GM21526 (cell line): Measurements from ENCODE around the gene PSMB5.

Source experiments
- ATAC-seq: cut with Tn5 transposase; IDR thresholded peaks from one replicate; pipeline ENCODE4 v1.9.1; 2021; ENCODE audit warnings: moderate library complexity; ENCODE audit not compliant: unreplicated experiment, low FRiP score

The PSMB5 gene

GRCh38 chr14:23045419-23046357 lies 11.0 kb upstream of the PSMB5 start:
- ATAC-seq, result no peak

GRCh38 chr14:23044840-23045239 lies 10.1 kb upstream of the PSMB5 start:
- no peak for ATAC-seq

DNA sequence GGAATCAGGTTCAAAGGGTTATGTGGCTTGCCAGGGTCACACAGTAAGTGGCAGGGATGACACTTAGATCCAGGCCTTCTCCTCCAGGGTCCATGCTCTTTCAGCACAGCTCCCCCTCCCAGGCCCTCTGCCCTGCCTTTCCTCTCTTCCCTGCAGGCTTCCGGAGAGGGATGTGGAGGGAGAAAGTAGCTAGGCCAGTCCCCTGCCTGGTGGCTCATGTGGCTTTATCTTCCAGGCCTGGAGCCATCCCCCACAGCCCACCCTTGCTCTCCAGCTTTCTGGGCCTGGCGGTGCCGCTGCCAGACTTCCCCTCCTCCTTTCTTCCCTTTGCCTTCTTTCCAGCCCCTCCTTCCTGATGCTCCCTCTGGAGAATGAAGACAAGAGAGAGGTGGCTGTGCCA lies 9.1 kb upstream of the PSMB5 start:
- no peak for ATAC-seq

DNA sequence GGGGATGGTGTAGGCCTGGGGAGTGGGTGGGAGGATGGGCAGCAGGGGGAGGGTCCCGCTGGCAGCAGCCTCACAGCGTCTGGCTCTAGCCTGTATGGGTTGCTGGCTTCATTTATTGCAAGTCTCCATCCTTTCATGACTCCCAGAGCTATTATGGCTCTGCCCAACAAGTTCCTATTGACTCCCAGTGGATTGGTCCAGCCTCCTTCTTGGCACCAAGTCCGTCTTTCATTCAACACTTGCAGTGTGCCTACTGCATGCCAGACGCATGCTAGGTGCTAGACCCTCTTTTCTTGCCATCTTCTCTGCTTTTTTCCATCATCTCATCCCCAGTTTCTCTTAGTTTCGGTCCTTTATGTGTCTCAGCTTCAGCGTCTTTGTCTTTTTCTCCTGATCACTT lies 8.4 kb upstream of the PSMB5 start:
- ATAC-seq, result no peak

GRCh38 chr14:23042162-23042965 lies 7.7 kb upstream of the PSMB5 start, which contains the start of gene PSMB11:
Gene PSMB11, plus strand, starts transcription at chr14:23042212. Its CDS starts 14 bp downstream, at chr14:23042226.
- no peak for ATAC-seq

GRCh38 chr14:23041729-23042128 lies 7.0 kb upstream of the PSMB5 start:
- ATAC-seq, result no peak

DNA sequence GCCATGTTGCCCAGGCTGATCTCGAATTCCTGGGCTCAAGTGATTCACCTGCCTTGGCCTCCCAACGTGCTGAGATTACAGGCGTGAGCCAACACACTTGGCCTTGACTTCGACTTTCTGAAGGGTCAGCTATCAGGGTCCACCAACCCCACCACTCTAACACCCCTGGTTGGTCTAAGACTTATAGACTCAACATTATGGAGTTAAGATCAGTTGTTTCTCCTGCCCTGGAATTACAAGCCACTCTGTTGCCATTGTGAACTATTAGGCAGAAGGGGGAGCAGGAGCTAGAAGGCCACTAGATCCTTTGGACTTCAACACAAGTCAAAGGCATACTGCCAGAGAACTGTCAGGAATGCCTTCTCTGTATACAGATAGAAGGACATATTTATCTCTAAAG lies 5.4 kb upstream of the PSMB5 start:
- no peak for ATAC-seq

DNA sequence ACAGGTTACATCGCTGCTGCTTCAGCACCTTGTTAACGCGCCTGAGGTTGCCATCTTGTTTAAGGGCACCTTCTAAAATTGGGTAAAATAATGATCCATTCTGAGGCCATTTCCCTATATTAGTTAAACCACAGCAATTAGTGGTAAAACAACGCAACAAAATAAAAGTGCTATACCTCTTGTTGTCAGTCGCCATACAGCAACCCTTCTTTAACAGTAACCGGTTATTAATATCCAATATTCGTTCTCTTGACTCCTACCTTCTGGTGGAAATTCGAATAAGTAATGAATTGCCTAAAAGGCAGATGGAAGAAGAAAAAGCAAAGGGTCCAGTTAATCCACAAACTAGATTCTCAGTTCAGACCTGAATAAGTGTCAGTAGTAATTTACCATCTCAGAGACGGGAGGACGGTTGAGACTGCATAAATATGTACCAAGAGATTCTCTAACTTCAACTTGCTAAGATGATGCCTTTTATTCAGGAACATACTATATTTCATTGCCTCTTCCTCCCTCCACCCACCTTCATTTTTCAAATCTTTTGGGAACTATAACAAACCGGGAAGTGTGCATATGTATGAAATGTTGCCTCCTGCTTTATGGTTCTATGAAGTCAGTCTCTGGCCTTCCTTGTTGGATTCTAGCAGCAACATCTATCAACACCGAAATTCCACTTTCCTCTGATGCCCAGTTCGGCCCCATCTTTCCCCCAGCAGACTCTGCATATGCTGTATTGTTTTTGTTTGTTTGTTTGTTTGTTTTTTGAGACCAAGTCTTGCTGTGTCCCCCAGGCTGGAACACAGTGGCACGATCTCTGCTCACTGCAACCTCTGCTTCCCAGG lies 824 bp upstream of the PSMB5 start:
- ATAC-seq, result no peak

- no peak for ATAC-seq
Observed at GRCh38 chr14:23033801-23034497, 751 bp downstream of the PSMB5 start.

DNA sequence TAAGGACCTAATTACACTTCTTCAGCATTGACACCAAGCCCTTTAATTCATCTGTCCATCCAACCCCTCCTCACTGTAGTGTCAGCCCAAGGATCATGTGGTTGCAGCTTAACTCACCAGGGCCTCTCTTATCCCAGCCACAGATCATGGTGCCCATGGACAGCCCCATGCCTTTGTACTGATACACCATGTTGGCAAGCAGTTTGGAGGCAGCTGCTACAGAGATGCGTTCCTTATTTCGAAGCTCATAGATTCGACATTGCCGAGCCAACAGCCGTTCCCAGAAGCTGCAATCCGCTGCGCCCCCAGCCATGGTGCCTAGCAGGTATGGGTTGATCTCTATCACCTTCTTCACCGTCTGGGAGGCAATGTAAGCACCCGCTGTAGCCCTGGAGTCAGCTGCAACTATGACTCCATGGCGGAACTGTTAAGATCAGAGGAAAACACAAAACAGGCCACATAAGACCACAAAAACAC lies 1.4 kb downstream of the PSMB5 start:
- no peak for ATAC-seq

DNA sequence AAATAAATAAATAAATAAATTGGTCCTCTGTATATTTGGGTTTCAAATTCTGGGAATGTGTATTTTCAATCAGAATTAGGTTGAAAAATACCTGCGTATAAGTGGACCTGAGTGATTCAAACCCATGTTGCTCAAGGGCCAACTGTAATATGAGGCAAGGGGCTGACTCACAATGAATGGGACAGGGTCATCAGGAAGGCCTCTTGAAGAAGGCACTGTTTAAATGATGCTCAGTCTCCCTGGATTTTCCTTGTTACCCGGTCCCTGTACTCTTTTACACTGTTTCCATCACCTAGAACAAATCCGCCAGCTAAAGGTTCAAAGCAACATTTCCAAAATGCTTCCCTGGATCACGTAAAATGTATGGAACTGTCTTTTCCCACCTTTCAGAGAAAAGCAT lies 3.8 kb downstream of the PSMB5 start:
- no peak for ATAC-seq

GRCh38 chr14:23028799-23029198 lies 5.9 kb downstream of the PSMB5 start:
- no peak for ATAC-seq

DNA sequence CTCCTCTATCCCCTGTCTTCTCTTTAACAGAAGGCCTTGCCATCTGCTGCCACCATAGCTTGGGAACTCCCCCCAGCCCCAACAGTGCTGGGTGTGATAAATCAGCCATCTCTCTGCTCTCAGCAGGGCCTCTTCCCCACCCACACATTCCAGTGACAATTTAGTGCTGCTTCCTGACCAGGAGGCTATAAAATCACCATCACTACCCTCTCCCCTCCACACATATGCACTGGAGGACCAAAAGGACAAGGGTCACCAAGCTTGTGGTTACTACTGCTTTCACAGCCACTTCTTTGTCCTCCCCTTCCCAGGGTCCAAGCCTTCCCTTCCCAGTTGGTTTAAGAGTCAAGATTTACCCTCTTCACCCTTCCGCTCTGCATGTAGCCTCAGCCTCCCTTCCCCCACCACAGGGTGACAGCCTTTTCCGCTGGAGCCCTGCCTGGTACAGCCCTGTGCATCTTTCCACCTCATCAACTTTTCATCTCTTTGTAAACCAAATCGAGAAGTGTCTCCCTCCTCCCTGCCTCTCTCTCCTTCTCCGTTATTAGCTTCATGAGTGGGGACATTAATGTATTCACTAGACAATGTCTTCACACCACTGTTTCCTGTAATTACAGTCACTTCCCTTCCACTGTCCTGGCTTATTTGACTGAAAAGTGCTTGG lies 9.4 kb downstream of the PSMB5 start:
- no peak for ATAC-seq

- no peak for ATAC-seq
Observed at GRCh38 chr14:23024612-23025075, 10.1 kb downstream of the PSMB5 start.

DNA sequence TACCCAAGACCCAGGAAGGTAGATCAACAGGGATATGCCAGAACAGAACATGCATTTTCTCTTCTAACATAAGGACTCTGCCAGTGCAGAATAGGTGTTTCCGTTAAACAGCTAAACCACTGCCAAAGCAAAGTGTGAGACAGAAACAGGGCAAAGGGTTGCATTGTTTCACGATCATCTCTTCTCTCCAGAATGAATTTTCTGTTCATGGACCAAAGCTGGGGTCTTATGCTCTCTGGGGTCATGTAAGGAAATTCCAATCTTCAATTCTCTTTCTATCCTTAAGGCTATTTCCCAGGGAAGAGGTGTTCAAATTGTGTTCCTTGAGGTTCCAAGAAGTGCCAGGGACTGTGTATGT lies 10.9 kb downstream of the PSMB5 start:
- ATAC-seq, result no peak

GRCh38 chr14:23023022-23023794 lies 11.5 kb downstream of the PSMB5 start:
- no peak for ATAC-seq

DNA sequence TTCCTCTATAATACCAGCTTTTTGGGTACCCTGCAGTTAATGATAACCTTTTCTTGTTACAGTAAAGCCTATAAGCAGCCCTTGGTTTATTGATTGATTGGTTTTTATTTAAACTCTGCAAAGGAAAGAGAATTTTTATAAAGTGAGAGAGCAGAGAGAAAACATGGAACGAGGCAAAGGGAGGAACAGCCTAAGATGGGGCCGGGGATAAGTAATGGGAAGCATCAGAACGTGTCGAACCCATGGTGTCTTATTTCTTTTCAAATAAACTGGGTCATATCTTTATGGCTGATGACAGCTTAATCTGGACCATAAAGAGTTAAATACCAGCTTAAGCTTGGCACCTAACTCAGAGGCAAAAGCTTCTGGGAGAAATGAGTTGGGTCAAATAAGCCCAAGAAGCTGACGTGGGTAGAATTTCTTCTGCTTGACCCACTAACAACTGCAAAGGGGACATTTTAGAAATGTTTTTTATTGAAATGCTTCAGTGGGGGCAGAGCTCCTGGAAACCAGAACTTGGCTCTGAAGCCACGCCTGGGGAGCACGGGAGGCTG lies 12.7 kb downstream of the PSMB5 start:
- ATAC-seq, result no peak

- no peak for ATAC-seq
Observed at GRCh38 chr14:23021434-23021833, 13.3 kb downstream of the PSMB5 start.
